T-helper 9 cell (primary cell): ENCODE measurements around the gene PRKCA.

Experiments used
- DNase-seq: peaks from one replicate; pipeline ENCODE4 v3.0.0-alpha.2; 2020

The PRKCA gene

GRCh38 chr17:66420961-66421371 lies 118.6 kb downstream of the PRKCA start:
- DNase-seq: no peak

DNA sequence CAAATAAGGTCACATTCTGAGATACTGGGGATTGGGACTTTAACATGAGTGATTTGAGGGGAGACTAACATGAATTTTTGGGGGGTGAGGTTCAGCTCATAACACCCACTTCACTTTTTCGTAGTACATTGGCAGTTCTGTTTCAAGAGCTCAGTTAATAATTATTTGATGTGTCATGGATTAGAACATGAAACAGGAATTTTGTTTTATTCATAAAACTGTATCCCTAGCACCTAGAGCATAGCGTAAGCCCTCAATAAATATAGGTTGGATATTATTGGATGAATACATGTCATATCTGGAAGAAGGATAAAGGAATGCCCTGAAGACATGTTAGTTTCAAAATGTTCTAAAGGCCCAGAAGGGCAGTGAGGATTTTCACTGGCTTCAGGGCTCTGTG lies 119.8 kb downstream of the PRKCA start:
- no peak for DNase-seq

GRCh38 chr17:66423056-66423955 lies 120.9 kb downstream of the PRKCA start:
- no peak for DNase-seq

DNA sequence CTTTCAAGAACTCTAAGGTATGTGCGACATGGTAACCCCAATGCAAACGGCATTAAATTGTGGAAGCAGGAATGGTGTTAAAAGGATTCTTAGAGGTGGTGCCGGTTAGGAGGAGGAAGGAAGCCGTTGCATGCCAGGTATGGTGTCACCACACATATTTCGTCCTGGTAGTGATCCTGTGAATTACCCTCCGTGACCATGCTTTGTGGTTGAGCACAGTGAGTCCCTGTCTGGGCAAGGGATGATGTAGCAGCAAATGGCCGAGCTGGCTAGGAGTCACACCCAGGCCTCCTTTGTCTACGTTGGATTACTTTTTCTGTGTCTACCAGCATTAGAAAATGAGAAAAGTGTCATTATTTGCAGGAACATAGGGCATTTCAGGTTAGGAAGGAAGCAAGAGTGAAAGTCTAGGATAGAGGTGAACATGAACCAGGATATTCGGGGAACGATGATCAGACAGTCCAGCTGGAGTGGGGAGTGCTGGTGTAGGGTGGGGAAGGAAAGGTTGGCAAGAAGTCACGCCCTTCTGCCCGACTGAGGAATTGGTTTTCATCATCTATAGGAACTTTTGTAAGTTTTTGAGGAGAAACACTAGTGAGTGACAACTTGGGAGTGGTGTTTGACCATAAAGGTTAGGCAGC lies 123.5 kb downstream of the PRKCA start:
- no peak for DNase-seq

- DNase-seq: peak; percentile 2
Measured at GRCh38 chr17:66426397-66427033, 124.1 kb downstream of the PRKCA start.

DNA sequence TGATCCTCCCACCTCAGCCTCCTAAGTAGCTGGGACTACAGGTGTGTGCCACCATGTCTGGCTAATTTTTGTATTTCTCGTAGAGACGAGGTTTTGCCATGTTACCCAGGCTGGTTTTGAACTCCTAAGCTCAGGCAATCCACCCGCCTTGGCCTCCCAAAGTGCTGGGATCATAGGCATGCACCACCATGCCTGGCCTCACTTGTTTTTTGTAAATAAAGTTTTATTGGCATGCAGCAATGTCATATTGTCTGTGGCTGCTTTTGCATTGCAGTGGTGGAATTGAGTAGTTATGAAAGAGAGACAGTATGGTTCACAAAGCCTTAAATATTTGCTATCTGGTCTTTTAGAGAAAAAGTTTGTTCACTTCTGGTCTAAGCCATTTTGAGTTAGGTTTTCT lies 124.7 kb downstream of the PRKCA start:
- no peak for DNase-seq

DNA sequence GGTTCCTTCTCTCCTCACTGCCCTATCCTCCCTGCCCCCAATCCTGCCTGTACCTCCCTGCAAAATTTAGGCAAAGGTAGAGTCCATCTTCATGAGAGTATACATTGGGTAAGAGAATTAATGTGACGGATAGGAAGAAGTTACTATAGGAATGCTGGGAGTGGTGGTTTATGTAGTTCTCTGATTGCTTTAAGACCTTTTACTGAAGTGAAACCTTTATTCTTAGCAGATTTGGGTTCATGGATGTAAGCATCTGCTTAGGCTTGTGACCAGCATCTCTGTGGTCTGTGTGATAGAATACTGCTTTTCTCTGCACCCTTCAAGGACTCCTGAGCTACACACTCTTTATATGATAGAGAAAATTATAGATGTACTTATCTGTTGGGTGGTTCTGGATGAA lies 127.3 kb downstream of the PRKCA start:
- no peak for DNase-seq

- no peak for DNase-seq
Measured at GRCh38 chr17:66430846-66431795, 128.7 kb downstream of the PRKCA start.

DNA sequence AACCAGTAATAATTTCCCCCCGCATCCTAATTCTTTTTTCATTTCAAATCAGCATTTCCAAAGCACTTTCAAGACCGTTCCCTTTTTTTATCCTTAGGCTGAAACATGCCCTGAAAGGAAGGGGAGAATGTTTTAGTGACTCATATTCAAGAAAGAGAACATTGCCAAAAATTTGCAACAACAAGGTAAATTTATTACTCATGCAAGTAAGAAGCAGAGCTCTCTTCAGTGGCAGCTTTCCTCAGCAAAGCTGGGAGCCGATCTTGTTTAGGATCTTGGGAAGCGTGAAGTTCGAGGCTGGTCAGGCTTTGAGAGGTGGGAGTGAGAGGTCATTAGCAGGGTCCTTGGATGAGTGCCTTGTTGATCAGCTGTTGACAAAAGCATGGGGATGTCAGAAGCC lies 129.5 kb downstream of the PRKCA start:
- no peak for DNase-seq

- no peak for DNase-seq
Measured at GRCh38 chr17:66432411-66432957, 130.1 kb downstream of the PRKCA start.

GRCh38 chr17:66432996-66433551 lies 130.7 kb downstream of the PRKCA start:
- no peak for DNase-seq

DNA sequence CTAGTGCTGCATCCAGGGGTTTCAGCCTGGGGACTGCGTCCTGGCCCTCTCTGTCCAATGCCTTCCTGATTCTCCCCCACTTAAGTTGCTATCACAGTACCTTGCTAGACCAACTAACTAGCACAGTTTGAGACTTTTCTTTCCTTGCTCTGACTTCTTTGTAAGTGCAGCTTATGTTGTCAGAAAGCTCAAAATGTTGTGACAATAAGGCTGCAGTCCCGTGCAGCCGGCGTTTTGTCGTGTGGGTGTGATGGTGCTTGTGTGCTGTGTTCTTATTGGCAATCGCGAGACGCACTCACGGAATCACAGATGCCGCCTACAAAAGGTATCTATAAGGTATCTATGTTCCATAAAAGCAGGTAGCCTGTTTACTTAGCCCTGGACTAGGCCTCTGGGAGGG lies 132.8 kb downstream of the PRKCA start:
- no peak for DNase-seq

GRCh38 chr17:66436631-66437030 lies 134.2 kb downstream of the PRKCA start:
- DNase-seq: no peak

GRCh38 chr17:66437476-66438026 lies 135.1 kb downstream of the PRKCA start:
- DNase-seq: no peak

- DNase-seq: no peak
Measured at GRCh38 chr17:66438101-66438500, 135.7 kb downstream of the PRKCA start.

DNA sequence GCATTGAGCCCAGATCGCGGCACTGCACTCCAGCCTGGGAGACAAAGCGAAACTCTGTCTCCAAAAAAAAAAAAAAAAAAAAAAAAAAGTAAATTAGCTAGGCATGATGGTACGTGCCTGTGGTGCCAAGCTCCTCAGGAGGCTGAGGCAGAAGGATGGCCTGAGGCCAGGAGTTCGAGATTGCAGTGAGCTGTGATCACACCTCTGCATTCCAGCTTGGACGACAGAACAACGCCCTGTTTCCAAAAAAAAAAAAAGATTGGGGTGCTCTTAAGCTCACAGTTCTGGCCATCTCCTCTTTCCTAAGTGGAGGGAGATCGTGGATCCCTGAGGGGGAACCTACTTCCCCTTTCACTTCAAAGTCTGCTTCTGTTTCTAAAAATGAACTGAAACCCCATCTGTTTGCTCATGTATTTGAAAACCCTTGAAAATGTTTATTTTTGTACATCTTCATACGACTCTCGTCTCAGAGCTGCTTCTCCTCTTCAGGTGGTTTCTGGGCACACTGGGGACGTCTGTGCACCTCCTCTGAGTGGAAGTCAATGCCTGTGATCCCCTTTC lies 138.8 kb downstream of the PRKCA start:
- DNase-seq: no peak

GRCh38 chr17:66443166-66443565 lies 140.8 kb downstream of the PRKCA start:
- no peak for DNase-seq

DNA sequence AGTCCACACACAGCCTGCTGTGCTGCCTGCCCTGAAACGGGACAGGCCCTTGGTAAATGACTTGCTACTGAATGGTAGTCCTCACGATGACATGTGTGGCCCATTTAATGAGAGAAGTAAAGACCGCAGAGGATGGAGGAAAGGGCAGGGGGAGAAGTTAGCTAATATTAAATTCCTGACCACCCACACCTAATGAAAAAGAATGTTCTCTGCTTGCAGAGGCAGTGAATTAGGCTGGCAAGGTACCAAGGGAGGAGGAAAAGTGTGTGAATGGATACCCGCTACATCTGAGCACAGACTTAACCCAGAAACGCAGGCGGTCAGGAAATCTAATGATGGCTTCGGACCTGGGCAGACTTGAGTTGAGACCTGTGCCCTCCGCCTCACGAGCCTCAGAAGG lies 141.2 kb downstream of the PRKCA start:
- no peak for DNase-seq

DNA sequence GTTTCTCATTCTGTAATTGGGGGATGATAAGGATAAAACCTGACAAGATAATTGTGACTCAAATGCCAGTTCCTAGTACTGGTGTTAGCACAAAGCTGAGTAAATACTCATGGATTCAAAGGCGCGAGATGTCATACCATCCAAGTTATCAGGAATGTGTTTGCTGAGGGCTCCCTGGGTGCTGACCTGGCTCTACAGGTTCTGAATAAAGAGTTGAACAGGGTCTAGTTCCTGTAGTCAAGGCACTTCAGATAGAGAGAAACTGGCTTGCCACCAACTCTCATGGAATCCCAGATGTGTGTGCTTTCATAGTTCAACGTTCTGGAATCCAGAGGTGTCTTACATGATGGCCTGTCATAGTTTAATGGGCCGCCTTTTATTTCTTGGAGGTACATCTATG lies 141.6 kb downstream of the PRKCA start:
- no peak for DNase-seq

DNA sequence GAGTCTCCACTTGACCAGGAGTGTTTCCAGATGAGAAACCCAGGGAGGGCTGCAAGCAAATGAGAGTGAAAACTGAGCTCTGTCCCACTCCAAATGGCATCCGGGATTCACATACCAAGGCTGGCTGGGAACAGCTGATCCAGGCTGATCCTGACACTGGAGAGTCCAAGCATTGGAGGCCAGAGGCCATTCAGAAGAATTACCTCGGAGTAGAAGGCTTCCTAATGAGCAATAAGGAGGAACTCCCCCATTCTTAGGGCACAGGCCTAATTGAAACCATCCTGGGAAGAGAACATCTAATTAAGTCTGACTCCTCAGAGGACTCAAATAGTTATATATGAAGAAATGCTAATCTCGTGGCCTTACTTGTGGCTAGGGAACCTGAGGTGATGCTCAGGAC lies 142.8 kb downstream of the PRKCA start:
- no peak for DNase-seq

- DNase-seq: no peak
Measured at GRCh38 chr17:66446419-66446818, 144.0 kb downstream of the PRKCA start.
